Measurements from ENCODE around the gene CD247.

Gene CD247

GRCh38 chr1:167423684-167424619 is 94.4 kb downstream of the CD247 start:
- DNase-seq (ENCODE audit: extremely low read depth, low read depth), result no peak
- TF ChIP-seq CTCF (IDR thresholded peaks at IDR 0.05; ENCODE audit: low read depth, low read length, missing control alignments), result no peak
- H3K4me3 ChIP-seq (replicated peaks; ENCODE audit: low read depth, low read length), result no peak overlapping the region

DNA sequence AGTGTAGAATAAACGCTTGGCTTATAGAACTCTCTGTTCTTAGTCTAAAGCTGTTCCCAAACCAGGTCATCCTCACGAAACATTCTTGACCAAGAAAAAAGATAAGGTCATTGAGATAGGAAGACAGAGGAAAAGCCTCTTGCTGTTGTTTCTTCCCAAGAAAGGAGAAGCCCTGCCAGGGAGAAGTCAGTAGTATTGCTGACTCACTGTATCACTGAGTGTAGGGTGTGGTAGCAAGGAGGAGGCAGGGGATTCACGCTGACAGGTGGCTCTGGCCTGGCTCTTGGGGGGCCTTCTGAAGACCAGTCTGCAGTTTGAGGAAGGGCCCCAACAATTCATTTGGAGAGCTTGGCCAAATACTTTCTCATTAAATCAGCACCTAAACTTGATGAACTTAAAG is 97.8 kb downstream of the CD247 start:
- H3K4me3 ChIP-seq (replicated peaks; ENCODE audit: low read depth, low read length), result no peak overlapping the region
- no peak for TF ChIP-seq CTCF (IDR thresholded peaks at IDR 0.05; ENCODE audit: low read depth, low read length, missing control alignments)
- no peak for DNase-seq (ENCODE audit: extremely low read depth, low read depth)

DNA sequence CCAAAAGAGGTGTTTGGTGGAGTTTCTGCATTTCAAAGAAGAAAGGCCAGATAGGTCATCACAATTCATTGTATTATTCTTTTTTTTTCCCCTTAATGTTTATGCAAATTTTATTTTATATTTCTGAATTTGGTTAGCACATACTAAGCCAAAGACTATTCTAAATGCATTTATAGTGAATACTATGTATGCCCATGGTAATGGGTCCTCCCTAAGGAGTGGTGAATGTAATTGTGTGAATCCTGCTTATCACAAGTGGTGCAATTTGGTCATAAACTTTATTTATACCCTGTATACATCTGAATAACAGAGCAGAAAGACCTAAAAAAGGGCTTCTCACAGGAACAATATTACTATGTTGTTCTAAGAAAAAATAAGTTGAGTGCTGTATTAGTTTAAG is 99.1 kb downstream of the CD247 start:
- no peak for DNase-seq (ENCODE audit: extremely low read depth, low read depth)
- no peak overlapping the region for H3K4me3 ChIP-seq (replicated peaks; ENCODE audit: low read depth, low read length)
- TF ChIP-seq CTCF (IDR thresholded peaks at IDR 0.05; ENCODE audit: low read depth, low read length, missing control alignments), result no peak

DNA sequence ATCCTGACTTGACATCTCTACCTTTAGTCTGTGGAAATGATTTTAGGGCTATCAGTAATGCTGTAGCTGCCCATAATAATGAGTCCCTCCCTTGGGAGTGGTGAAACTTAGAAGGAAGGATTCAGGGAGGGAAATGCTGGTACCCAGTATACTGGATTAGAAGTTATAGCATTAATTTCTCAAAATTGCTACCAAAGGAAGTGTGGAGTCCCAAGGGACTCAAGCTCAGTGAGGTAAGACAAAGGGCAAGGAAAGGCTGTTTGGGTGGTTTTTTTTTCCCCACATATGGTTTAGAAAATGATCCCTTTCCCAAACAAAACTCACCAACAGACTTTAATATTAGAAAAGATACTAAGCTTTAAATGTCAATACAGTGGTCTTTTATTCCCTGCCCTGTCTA is 99.9 kb downstream of the CD247 start:
- no peak overlapping the region for H3K4me3 ChIP-seq (replicated peaks; ENCODE audit: low read depth, low read length)
- no peak for DNase-seq (ENCODE audit: extremely low read depth, low read depth)
- TF ChIP-seq CTCF (IDR thresholded peaks at IDR 0.05; ENCODE audit: low read depth, low read length, missing control alignments), result no peak

DNA sequence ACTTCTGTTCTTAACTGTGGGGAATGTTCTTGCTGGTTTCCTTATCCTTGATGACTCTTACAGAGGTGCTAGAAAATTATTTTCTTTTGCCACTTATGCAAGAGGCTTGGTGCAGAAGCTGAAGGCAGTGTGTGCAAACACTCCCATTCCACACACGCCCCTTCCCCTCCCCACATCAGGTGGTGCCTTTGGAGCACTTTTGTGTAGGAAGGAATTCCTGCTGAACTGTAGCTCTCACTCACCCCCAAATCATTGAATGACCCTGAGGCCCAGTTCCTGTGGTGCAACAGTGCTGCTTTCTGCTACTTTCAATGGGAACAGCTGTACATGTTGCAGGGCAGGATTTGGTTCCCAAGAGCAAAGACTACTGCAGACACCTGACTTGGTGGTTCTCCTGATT is 101.8 kb downstream of the CD247 start:
- DNase-seq (ENCODE audit: extremely low read depth, low read depth), result no peak
- no peak for TF ChIP-seq CTCF (IDR thresholded peaks at IDR 0.05; ENCODE audit: low read depth, low read length, missing control alignments)
- H3K4me3 ChIP-seq (replicated peaks; ENCODE audit: low read depth, low read length), result no peak overlapping the region

- no peak for TF ChIP-seq CTCF (IDR thresholded peaks at IDR 0.05; ENCODE audit: low read depth, low read length, missing control alignments)
- DNase-seq (ENCODE audit: extremely low read depth, low read depth), result no peak
- no peak overlapping the region for H3K4me3 ChIP-seq (replicated peaks; ENCODE audit: low read depth, low read length)
Measured at GRCh38 chr1:167413328-167413727, 105.0 kb downstream of the CD247 start.

Data from HFF-Myc (cell line).